GM21576 (cell line): ENCODE measurements around the gene RPN1.
A peak's percentile ranks its signal among the peaks of the same experiment; 100 is the strongest.
"Not testable (repeated sequence)": the region's sequence is repeated elsewhere in the genome, so short reads cannot be mapped to it uniquely, and the experiment has no call there.

Experiments used
- ATAC-seq: cut with Tn5 transposase; IDR thresholded peaks from one replicate; pipeline ENCODE4 v1.9.1; 2021; ENCODE audit warnings: mild to moderate bottlenecking, moderate library complexity; ENCODE audit not compliant: unreplicated experiment

RPN1 gene

DNA sequence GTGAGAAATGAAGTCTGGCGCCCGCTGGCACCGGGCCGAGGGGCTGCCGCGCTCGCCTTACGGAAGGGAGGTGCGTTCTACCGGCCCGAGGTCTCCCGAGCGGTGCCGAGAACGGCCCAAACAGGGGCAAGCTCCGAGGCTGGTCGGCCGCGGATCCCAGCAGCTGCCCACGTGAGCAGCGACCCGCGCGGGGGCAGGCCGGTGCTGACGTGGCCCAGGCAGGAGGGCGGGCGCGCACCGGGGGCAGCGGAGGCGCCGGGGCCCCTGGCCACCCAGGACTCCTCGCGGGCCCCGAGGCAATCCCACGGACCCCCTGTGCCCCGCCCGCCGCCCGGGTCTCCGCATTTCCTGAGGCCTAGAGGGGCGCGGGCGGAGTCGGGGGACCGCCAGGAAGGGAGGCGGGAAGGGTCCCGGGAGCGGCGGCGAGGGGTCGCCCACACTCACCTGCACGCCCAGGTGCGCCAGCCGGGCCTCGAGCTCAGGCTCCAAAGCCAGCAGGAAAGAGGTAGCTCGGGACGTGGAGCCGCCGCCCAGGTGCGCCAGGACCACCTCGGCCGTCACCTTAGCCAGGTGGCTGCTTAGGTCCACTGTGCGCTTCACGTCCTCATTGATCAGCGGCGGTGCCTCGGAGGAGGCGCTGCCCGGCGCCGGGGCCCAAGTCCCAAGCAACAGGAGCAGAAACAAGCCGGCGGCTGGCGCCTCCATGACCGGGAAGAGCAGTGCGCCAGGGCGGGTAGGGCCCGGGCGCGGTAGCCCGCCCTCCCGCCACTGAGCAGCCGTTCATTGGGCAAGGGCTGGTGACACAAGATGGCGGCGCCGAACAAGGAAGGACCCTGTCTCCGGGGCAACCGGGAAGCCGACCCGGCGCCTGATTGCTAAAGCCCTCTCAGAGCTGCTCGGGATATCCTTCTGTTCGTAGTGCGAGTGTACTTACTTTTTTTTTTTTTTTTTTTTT is at the start of gene RPN1:
RPN1 (minus strand) TSS at position 723 of the 955 bp plus-strand sequence; CDS start at position 705, 18 bp downstream.
- peak; percentile 86 for ATAC-seq

DNA sequence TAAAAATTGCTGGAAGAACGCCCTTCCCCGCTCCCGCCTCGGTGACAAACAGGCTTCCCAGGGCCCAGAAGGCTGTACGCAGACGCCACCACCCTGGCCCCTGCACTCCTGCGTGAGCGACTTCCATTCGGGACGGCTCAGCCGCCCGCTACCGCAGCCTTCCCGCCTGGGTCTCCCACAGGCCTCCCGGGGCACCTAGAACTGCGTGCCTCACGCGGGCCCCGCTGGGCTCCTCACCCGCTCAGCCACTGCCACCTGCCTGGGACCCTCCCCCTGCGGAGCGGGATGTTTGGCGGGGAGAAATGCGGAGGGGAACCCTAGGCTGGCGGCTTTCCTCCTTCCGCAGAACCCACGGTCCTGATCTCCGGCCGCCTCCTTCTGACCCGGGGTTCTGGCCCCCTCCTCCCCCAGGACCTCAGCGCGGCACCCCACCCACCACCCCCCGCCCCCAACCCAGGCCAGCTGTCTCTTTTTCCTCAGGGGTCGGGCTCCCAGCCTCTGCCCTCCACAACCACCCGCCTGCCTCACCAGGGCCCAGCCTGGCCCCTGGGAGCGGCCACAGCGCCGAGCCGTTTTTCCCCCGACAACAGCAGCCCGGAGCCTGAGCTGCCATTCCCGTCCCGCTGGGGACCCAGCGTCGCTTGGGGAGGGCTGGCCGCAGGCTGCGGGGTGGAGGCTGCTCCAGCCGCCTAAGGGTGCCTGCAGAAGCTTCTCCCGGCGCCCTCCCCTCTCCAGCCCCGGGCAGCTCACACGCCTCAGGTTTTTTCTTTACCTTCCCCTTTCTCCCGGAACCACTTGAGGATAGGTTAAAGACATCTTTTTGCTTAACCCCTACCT is 47.8 kb upstream of the RPN1 start:
- ATAC-seq: no peak

DNA sequence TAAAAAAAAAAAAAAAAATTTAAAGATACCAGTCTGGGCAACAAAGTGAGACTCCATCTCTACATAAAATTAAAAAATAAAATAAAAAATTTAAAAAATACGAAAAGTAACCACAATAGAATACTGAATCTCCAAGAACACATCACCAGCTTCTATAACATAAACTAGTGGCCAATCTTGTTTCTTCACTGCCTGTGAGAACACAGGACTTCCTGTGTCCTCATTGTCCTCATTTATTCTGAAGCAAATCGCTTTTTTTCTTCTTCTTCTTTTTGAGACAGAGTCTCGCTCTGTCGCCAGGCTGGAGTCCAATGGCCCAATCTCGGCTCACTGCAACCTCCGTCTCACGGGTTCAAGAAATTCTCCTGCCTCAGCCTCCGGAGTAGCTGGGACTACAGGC is 46.7 kb upstream of the RPN1 start:
- no peak for ATAC-seq

DNA sequence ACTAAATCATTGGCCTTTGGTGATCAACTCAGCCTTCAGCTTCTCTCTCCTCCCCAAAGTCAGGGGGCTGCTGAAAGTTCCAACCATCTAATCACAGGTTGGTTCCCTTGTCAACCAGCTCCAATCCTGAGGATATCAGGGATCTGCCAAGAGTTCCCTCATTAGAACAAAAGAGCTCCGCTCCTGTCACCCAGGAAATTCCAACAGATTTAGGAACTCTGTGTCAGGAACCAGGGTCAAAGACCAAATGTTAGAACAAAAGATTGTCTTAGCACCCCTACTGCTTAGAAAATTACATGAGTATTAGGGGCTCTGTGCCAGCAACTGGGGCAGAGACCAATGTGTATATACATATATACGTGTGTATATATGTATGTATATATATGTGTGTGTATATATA is 43.1 kb upstream of the RPN1 start:
- no peak for ATAC-seq

DNA sequence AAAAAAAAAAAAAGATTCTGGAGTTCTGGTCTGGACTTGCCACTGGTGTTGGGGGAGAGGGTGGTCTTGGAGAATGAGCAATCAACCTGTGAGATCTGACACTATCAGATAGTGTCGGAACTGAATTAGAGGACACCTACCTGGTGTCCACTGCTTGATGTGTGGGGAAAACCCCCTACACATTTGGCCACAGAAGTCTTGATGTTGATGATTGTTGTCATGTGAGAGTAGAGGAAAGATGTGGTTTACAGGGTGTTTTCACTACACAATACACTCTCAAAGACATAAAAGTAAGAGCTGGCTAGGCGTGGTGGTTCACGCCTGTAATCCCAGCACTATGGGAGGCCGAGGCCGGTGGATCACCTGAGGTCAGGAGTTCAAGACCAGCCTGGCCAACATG is 38.4 kb upstream of the RPN1 start:
- ATAC-seq: no peak

DNA sequence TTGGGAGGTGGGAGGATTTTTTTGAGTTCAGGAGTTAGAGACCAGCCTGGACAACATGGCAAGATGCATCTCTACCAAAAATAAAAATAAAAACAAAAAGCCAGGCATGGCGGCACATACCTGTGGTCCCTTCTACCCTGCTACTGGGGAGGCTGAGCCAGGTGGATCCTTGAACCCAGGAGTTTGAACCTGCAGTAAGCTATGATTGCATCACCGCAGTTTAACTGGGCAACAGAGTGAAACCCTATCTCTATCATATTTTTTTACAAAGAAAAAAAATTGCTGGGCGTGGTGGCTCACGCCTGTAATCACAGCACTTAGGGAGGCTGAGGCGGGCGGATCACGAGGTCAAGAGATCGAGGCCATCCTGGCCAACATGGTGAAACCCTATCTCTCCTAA is 35.8 kb upstream of the RPN1 start:
- ATAC-seq: no peak

DNA sequence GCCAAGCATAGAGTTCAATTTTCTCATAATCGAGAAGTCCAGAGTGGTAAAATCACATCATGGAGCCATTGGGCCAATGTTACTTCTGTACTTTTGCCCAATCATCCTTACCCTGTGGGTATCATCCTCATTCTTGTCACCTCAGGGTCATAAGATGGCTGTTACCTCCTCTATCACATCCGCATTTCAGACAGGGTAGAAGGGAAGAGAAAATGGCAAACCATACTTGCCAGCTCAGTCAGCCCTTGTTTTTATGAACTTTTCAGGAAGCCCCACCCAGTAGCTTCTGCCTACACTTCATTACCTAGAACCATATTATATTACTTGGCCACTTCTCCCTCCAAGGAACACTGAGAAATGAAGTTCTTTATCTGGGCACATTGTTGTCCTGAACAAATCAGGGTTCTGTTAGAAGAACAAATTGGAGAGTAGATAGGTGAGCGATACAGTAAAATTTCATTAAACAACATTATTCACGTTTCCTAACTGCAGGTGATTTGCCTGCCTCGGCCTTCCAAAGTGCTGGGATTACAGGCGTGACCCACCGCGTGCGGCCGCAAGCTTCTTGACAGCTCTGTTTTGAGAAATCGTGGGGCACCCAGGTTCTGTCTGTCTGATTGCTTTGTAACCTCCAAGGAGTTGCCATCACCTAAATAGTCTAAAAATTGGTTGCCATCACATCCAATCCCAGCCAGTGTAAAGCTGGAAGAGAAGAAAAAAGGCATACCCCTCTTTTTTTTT is 34.5 kb upstream of the RPN1 start:
- no peak for ATAC-seq

DNA sequence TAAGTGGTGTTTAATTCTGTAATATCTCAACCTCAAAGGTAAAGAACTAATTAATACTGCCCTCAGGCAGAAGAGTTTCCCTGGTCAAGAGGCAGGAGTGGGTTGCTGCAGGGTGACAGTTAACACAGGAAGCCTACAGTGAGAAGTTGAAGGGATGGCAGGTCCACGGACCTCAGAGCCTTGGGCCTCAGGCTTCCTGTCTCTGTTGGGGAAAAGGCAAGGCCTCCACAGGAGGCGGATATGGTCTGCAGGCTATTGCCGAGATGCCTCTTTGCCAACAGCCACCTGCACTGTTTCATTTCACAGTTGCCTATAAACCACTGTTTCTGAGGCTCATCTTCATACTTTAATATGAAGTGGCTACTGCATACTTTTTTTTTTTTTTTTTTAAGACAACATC is 33.3 kb upstream of the RPN1 start:
- ATAC-seq: no peak

DNA sequence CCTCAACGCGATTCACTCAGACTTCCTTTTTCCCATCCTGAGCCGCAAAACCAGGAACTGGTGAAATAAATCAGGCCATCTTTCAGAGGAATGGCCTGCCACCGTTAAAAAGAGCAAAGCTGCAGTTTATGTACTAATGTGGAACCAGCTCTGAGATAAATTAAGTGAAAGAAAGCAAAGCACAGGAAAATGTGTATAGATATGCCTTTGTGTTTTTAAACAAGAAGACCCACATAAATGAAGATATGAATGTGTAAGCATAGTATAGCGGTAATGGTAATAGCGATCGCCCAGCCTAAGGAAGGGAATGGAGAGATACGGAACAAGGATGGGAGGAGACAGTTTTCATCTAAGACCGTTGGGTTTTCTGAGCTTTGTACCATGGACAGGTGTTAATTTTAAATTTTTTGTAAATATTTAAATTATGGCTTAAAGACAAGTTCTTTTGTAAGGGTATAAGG is 30.8 kb upstream of the RPN1 start:
- ATAC-seq: no peak

DNA sequence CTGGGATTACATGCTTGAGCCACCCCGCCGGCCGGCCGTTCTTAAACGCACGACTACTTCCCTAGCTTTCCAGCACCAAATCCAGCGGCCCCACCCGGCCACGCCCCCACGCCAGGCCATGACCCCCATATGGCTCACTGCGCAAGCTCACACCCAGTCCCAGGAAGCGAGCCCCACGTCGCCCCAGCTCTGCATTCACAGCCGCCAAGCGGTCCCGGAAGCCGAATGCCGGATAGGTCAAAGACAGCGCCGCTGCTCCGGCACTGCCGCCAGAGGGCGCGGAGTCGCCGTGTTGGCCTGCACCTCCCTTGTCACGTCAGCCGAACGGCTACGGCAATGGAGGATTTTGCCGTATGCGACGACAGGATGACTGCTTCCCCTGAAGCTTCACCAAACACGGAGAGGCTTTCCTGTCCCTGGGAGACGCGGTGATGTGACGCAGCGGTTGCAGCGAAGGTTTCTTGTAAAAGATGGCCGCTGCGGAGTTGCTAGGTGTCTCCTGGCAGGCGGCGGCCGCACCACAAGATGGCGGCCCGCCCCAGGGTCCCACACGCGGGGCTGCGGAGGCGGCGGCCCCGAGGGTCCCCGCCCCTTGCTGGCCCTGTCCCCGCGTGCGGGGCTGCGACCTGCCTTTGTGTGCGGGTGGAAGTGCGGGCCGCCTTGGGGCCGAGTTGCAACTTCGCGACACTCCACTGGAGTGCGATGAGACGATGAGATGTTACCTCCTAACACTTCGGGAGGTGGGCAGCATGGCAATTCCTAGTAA is 30.2 kb upstream of the RPN1 start:
- ATAC-seq: peak; percentile 90

DNA sequence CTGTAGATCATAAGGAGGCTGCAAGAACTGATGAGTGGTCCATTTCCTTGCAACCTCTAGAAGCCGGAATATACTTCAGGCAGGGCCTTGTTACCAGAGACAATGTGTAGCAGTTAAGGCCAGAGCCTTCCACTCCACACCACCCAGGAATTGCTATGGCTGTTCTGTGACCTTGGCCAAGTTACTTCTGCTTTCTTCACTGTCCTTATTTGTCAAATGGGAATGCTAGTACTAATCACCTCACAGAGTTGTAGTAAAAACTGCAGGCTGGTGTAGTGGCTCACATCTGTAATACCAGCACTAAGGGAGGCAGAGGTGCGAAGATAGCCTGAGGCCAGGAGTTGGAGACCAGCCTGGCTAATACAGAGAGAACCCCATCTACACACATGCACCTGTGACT is 28.7 kb upstream of the RPN1 start:
- no peak for ATAC-seq

DNA sequence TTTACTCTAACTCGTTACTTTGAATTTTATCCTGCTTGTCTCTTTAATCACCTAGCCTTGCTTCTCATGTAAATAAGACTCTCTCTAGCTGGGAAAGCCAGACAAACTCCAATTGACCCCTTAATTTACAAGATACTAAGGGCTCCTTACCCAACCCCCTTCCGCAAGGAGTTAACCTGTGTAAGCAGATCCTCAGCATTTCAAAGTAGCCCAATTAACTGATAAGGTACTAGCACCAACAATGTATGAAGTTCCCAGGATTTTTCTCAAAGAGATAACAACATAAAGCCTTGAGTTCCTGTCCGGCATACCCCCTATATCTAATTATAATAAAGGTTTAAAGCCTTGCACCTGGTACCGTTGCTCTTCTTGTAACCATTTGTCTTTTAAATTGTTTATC is 25.2 kb upstream of the RPN1 start:
- not testable (repeated sequence) for ATAC-seq

DNA sequence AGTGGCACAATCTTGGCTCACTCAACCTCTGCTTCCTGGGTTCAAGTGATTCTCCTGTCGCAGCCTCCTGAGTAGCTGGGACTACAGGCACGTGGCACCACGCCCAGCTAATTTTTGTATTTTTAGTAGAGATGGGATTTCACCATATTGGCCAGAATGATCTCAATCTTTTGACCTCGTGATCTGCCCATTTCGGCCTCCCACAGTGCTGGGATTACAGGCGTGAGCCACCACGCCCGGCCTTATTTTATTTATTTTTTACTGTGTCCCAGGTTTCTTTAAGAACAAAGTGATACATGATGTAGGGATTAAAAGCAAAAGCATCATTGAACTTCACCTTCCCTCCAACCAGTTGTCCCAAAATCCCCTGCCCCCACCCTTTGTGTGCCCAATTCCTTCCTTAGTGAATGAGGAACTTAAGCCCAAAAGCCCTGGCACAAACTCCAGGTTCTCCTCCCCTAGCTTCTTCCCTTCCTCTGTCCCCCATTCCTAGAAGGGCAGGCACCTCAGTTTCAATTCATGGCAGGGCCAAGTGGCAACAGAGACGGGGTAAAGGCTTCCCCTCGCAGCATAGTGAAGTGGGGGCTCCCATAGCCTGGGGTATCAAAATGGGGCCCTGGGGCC is 23.7 kb upstream of the RPN1 start:
- ATAC-seq: no peak

DNA sequence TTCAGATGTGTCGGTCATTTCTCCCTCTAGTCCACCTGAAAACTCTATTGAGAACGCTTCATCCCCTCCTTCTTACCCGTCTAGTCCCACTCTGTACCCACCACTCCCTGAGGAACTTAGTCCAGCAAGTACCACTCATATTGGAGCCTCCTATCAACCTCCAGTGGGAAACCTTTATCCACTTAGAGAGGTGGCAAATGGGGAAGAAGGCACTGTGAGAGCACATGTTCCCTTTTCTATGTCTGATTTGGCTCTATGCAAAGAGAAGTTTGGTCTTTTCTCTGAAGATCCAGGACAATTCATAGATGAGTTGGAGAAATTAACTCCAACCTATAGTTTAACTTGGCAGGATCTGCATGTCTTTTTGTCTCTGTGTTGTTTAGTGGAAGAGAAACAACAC is 17.0 kb upstream of the RPN1 start:
- no peak for ATAC-seq

DNA sequence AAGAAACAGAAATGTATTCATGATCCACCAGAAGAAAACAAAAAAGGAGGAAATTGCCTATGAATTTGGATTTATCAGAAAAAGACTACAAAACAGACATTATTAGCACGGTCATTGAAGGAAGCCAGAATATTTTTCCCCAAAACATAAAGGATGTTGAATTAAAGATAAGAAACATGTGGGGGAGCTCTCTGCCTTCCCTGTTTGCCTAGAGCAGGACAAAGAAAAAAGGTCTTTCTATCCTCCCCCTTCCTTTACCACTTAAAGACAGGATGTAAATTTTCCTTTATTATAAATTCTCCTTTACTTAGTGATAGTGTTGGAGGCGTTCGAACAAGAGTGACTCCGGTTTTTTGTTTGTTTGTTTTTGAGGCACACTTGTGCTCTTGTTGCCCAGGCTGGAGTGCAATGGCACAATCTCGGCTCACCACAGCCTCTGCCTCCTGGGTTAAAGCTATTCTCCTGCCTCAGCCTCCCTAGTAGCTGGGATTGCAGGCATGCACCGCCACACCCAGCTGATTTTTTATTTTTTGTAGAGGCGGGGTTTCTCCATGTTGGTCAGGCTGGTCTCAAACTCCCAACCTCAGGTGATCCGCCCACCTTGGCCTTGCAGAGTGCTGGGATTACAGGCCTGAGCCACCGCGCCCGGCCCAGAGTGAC is 14.9 kb upstream of the RPN1 start:
- ATAC-seq: no peak

DNA sequence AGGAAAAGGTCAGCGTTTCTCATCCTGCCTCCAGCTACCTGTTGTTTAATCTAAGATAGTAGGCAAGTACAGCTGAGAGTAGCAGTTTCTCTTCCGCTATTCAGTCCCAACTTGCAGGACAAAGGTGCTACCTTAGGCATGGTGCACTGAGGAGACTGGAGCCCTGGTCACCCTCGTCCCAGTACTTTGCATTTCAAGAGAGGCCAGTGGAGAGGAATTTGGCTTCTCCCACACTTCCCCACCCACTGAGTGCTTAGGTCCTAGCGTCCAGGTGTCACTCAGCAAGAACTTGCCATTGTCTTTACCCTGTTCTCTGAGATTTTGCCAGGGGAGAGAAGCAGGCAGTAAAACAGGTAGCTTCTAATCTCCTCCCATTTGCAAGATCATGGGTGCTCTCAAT is 12.5 kb upstream of the RPN1 start:
- ATAC-seq: no peak

DNA sequence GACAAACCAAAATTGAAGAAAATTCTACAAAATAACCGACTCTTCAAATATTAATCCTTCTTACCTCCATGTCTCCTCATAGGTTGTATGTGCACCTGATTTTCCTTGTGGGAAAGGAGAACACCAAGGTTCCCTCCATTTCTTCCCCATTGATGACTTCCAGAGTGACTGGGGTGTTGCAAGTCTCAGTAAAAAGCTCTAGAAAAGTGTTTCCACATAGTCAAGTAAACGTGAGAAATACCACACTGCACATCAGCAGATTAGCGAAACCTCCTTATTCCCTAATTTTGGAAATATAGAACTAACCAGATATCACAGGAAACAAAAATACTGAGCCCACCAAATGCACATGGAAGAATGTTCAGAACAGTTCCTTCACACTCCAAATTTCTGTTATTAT is 4.9 kb upstream of the RPN1 start:
- no peak for ATAC-seq

DNA sequence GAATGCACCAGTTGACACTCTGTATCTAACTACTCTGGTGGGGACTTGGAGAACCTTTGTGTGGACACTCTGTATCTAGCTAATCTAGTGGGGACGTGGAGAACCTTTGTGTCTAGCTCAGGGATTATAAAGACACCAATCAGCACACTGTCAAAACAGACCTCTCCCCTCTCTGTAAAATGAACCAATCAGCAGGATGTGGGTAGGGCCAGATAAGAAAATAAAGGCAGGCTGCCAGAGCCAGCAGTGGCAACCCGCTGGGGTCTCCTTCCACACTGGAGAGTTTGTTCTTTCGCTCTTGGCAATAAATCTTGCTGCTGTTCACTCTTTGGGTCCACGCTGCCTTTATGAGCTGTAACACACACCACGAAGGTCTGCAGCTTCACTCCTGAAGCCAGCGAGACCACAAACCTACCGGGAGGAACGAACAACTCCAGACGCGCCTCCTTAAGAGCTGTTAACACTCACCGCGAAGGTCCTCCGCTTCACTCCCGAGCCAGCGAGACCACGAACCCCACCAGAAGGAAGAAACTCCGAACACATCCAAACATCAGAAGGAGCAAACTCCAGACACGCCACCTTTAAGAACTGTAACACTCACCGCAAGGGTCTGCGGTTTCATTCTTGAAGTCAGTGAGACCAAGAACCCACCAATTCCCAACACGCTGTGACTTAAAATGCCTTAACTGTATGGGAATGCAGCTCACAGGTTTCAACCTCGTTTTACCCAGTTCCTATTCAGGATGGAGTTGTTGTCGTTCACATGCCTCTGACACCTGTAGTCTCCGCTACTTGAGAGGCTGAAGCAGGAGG is 3.6 kb upstream of the RPN1 start:
- not testable (repeated sequence) for ATAC-seq
